Measurements from ENCODE around the gene ZCCHC14.
A peak's percentile ranks its signal among the peaks of the same experiment; 100 is the strongest.

ZCCHC14 gene

DNA sequence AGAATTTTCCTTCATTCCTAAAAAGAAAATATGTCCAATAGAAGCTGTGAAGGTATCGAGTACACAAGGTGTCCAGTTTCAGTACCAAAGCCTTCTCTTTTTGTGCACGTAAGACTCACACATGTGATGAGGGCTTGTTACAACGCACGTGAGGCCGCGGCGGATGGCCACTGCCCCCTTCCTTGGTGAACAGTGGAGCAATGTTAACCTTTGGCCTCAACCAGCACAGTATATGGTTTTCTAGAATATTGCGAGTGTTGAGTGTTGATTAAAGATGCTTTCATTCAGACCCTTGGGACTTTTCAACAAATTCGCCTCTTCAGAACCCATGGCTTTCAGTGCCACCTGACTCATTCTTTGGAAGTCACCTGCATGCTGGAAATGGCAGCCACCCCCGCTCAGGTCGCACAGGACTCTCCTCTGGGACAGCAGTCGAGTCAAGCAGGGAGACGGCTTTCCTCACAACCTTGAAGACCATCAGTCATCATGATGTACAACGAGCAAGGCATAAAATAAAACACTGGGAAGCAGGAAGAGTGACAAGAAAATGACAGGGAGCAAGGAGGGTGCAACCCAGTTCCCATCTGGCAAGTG lies 86.2 kb downstream of the ZCCHC14 start:
- H3K9me3 ChIP-seq, result no peaks in the 10 kb centered on the region
- TF ChIP-seq, protein P1, sequence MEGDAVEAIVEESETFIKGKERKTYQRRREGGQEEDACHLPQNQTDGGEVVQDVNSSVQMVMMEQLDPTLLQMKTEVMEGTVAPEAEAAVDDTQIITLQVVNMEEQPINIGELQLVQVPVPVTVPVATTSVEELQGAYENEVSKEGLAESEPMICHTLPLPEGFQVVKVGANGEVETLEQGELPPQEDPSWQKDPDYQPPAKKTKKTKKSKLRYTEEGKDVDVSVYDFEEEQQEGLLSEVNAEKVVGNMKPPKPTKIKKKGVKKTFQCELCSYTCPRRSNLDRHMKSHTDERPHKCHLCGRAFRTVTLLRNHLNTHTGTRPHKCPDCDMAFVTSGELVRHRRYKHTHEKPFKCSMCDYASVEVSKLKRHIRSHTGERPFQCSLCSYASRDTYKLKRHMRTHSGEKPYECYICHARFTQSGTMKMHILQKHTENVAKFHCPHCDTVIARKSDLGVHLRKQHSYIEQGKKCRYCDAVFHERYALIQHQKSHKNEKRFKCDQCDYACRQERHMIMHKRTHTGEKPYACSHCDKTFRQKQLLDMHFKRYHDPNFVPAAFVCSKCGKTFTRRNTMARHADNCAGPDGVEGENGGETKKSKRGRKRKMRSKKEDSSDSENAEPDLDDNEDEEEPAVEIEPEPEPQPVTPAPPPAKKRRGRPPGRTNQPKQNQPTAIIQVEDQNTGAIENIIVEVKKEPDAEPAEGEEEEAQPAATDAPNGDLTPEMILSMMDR (IDR thresholded peaks at IDR 0.05), result no peak
- peaks cover 81% of the 10 kb centered on the region for H3K36me3 ChIP-seq
- H3K4me3 ChIP-seq (ENCODE audit: low read depth in 1 of 2, low read length in 1 of 2), result no peak overlapping the region
- peak overlapping the region; percentile 70 for H3K27ac ChIP-seq
- no peaks in the 10 kb centered on the region for H3K27me3 ChIP-seq
- peaks cover 0 to 18% of the 10 kb centered on the region in 2 experiments for H3K4me1 ChIP-seq (ENCODE audit: control insufficient read depth in 1 of 2, insufficient read depth in 1 of 2, low read depth in 1 of 2, low read length in 1 of 2)

DNA sequence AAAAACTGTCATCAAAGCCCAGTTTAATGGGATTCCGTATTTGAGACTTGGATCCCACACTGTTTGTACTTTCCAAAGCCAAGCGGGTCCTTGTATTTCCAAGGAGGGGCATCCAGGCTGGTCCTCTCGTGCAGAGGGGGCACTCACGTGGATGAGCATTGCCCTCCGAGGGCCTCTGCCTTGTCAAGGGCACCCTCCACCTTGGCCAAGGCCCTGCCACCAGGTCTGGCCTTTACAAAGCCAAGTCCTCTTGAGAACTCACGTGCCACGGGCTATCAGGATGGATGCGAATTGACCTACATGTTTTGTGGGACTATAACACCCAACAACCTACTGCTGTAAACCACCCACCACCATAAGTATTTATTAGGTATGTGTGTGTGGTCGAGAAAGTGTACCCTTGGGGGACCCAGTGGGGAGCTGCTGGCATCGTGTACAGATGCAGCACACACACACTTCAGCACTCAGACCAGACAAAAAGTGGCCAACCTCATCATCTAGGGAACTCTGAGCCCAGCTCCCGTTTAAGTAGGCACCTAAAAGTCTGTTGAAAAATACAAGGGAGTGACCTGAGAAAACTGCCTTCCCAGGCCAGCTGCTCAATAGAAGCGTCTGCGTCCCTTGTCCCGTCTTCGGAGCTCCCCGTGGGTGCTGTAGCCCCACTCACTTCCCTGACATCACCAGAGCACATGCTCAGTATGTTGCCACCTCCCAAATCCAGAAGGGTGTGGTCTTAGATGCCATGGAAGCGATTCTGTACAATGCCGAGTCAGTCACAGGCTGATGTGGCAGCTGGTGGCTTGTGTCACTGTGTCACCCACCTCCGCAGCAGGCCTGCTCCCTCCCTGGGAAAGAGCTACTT lies 87.8 kb downstream of the ZCCHC14 start:
- Histone ChIP-seq H3K27ac (no peak overlapping the region), H3K4me3 (ENCODE audit: low read depth in 1 of 2, low read length in 1 of 2) (no peak overlapping the region), H3K27me3 (no peaks in the 10 kb centered on the region), H3K9me3 (no peaks in the 10 kb centered on the region), H3K4me1 (ENCODE audit: control insufficient read depth in 1 of 2, insufficient read depth in 1 of 2, low read depth in 1 of 2, low read length in 1 of 2) (peaks cover 0 to 18% of the 10 kb centered on the region in 2 experiments), H3K36me3 (peaks cover 83% of the 10 kb centered on the region)
- TF ChIP-seq, protein P1 (IDR thresholded peaks at IDR 0.05), result no peak

DNA sequence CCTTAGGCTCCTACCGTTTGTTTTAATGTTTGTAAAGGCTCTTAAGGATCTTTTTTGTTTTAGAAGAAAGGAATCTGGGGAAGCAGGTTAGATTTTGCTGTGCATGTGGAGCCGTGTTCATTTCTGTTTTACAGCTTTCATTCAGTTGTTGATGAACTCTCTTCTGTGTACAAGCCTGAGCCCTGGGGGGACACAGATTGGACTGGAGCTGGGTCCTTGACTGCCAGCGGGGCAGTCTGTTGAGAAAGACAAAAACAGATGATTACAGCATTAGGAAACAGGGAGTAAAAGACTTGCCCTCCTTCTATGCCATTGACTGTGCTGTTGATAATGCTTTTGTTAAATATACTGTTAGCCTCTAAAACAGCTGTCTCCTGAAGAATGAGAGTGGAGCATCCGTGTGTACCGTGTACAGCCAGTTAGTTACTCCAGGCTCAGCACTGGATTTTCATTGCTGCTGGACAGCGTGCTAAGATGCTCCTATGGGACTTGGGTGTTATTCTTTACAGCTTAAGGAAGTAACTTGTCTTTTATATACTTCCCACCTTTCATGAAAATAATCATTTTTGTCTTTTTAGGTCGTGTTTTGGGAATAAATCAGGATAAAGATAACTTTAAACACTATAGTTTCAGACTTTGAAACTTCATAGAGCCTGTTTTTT lies 97.5 kb downstream of the ZCCHC14 start:
- Histone ChIP-seq H3K9me3 (no peaks in the 10 kb centered on the region), H3K4me1 (ENCODE audit: control insufficient read depth in 1 of 2, insufficient read depth in 1 of 2, low read depth in 1 of 2, low read length in 1 of 2) (peaks cover 32 to 33% of the 10 kb centered on the region in 2 experiments), H3K36me3 (peaks cover 35% of the 10 kb centered on the region), H3K4me3 (ENCODE audit: low read depth in 1 of 2, low read length in 1 of 2) (no peak overlapping the region), H3K27ac (peak overlapping the region; percentile 3), H3K27me3 (no peaks in the 10 kb centered on the region)
- TF ChIP-seq, protein P1 (IDR thresholded peaks at IDR 0.05), result no peak

DNA sequence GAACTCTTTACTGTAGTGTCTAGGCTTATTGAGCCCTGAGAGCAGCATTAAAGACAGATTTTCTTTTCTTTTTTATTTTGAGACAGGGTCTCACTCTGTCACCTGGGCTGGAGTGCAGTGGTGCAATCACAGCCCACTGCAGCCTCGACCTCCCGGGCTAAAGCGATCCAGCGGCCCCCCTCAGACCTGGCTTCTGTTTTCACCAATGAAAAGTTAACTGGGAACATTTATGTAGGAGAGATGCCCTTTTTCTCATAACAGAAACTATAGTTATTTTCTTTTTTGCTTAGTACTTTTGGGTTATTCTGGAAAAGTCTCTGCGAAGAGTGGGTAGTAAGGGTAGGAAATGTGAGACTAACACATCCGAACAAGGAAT lies 99.2 kb downstream of the ZCCHC14 start:
- Histone ChIP-seq H3K36me3 (peaks cover 19% of the 10 kb centered on the region), H3K4me3 (ENCODE audit: low read depth in 1 of 2, low read length in 1 of 2) (peak overlapping the region; percentile 78 to 84), H3K9me3 (no peaks in the 10 kb centered on the region), H3K27me3 (no peaks in the 10 kb centered on the region), H3K27ac (peak overlapping the region; percentile 93), H3K4me1 (ENCODE audit: control insufficient read depth in 1 of 2, insufficient read depth in 1 of 2, low read depth in 1 of 2, low read length in 1 of 2) (peaks cover 40 to 43% of the 10 kb centered on the region in 2 experiments)
- TF ChIP-seq, protein P1 (IDR thresholded peaks at IDR 0.05), result no peak

DNA sequence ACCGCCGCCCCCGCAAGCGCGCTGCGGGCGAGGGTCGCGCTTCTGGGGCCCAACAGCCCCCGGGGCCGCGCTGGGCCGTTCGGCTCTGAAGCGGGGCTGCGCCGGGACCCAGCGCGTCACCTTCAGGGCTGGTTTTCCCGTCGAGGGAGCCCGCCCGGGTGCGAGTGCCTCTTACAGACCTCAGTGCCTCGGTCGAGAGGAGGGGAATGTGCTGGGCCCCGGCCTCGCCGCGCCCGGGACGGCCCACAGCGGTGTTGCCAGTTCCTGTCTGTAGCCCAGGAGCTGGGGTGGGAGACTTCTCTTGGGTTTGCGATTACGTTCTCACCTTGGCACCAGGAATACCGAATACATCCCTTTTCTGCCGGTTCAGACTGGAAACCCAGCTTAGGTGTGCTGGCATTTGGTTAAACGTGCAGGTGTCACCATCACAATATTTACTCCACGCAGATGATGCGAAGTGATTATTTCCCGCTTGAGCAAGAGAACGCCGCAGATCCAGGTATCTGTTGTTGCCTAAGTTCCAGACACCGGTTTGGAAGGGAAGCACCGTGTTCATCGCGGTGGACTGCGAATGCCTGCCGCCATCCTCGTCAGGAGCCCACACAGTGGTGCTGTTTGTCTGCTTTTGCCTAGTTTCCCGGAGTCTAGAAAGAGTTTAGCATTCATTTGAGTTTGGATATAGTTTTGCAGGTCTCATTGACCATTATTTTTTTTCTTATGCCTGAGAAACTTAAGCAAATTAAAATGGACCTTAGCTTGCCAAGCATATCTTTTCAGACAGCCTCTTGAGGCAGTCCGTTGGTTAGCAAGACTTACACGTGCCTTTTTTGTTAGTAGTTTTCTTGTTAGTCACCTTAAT lies 99.8 kb downstream of the ZCCHC14 start:
- Histone ChIP-seq H3K27ac (peak overlapping the region; percentile 93), H3K4me1 (ENCODE audit: control insufficient read depth in 1 of 2, insufficient read depth in 1 of 2, low read depth in 1 of 2, low read length in 1 of 2) (peaks cover 46 to 49% of the 10 kb centered on the region in 2 experiments), H3K9me3 (no peaks in the 10 kb centered on the region), H3K4me3 (ENCODE audit: low read depth in 1 of 2, low read length in 1 of 2) (peak overlapping the region; percentile 78 to 84), H3K36me3 (peaks cover 15% of the 10 kb centered on the region), H3K27me3 (no peaks in the 10 kb centered on the region)
- TF ChIP-seq, protein P1 (IDR thresholded peaks at IDR 0.05), result no peak

Data from neutrophil (primary cell).